RKO (cell line): ENCODE data around the gene GCK.

Source experiments
- DNase-seq: peaks from one replicate; pipeline ENCODE4 v3.0.0-alpha.2; 2016; ENCODE audit warnings: low spot score

GCK gene

GRCh38 chr7:44155191-44156185 lies 33.8 kb downstream of the GCK start:
- no peak for DNase-seq

DNA sequence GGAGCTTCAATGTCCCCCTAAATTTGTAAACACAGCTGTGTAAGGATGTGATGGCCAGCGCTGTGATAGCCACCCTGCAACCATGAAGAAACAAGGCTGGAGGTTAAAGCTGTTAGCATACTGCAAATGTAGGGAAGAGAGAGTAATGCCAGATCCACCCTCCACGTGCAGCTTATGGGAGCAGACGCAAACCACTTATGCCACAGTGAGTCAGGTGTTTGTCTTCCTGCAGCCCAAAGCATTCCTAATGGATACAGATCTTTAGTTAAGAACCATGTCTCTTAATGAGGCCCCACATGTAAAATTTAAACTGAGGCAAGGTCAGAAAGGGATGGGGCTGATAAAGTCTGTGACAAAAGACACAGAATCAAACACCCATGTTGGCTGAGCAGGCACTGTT lies 34.5 kb downstream of the GCK start:
- no peak for DNase-seq

- DNase-seq = no peak
These were observed 35.3 kb downstream of the GCK start for GRCh38 chr7:44153948-44154335.

DNA sequence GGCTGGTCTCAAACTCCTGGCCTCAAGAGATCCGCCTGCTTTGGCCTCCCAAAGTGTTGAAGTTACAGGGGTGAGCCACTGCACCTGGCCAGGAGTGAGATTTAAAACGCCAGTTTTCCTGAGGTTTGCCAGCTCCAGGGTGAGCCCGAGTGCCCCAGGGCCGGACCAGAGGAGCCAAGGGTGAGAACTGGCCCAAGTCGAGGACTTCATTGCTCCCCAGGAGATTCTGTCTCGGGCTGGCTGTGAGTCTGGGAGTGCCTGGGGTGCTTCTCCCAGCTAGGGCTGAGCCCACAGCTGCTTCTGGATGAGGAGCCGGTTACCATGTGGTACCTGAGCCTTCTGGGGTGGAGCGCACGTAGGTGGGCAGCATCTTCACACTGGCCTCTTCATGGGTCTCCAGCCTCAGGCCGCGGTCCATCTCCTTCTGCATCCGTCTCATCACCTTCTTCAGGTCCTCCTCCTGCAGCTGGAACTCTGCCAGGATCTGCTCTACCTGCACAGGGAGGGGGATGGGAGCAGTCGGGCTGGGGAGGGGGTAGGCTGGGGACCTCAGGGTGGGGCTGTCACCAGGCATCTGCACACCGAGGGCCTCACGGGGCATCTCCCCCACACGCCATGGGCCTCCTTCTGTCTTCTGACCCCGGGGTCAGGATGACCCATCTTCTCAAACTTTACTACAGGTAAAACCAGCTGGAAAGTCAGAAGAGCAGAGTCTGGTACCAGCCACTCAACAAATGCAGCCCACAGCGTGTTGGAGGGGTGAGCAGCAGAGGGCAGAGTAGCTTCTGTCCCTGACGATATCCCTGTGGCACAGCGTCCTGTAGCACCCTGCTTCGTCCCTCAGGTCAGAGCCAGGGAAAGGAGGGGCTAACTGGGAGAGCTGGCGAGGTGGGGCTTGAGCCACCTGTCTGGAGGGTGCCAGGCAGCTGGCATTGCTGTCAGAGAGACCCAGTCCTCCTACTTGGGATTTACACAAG lies 36.0 kb downstream of the GCK start:
- DNase-seq = no peak

DNA sequence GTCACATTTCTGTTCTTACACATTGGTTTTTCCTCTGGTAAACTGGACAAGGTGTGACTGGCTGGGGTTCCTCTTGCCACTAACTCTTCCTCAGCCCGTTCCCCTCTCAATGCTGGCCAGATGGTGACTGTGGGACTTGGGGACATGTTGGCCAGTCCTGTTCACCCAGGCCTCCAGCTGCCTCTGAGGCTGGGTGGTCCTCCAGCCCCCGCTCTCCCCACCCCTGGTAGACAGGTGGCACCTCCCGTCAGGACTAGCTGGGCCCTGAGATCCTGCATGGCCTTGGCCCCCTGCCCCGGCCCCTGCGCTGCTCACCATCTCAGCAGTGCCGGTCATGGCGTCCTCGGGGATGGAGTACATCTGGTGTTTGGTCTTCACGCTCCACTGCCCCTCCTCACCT lies 37.3 kb downstream of the GCK start:
- DNase-seq = no peak

- no peak for DNase-seq
These were observed 38.0 kb downstream of the GCK start for GRCh38 chr7:44150966-44151941.

DNA sequence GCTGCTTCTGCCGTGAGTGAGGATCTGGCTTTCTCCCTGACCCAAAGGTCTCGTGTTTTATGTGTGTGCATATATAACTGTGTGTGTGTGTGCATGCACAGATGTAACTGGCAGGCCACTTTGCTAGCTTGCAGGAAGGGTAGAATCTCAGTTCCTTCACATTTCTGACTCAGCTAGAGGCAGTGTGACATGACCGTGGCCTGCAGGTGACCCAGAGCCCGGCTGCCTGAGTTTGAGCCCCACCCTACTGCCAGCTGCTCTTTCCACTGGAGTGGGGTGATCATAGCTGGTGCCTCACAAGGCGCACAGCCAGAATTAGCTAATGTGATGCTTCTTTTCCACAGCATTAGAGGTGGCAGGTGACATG lies 38.8 kb downstream of the GCK start:
- DNase-seq = no peak

DNA sequence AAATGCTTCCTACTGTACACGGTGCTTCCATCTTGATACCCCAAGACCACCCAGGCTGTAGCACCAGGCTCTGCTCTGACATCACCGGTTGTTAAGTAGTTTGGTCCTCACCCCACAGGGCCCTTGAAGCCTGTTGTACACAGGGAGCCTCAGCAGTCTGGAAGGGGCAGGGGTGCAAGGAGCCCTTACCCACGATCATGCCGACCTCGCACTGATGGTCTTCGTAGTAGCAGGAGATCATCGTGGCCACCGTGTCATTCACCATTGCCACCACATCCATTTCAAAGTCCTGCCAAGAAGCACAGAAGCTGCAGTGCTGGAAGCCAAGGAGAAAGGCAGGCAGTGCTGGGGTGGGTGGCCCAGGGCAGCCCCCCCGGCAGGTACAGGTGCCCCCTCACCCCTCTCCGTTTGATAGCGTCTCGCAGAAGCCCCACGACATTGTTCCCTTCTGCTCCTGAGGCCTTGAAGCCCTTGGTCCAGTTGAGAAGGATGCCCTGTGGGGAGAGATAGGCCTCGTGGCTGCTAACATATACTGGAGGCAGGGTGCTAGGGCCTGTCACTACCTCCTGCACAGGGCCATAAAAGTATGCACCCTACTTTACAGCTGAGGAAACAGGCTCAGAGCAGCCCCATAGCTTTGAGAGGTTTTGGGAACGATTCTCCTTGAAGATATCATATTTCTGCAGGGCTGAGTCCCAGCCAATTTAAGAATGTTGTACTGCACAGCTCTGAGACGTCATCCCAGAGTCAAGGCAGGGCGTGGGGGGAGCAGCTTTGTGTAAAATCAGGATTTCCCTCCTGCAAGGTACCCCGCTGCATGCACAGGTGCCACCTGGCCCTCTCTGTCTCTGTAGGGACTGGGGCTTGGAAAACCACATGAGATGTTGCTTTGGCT lies 39.4 kb downstream of the GCK start:
- DNase-seq = no peak

GRCh38 chr7:44148961-44149536 lies 40.2 kb downstream of the GCK start:
- DNase-seq = no peak

GRCh38 chr7:44148166-44148565 lies 41.1 kb downstream of the GCK start:
- DNase-seq = no peak

DNA sequence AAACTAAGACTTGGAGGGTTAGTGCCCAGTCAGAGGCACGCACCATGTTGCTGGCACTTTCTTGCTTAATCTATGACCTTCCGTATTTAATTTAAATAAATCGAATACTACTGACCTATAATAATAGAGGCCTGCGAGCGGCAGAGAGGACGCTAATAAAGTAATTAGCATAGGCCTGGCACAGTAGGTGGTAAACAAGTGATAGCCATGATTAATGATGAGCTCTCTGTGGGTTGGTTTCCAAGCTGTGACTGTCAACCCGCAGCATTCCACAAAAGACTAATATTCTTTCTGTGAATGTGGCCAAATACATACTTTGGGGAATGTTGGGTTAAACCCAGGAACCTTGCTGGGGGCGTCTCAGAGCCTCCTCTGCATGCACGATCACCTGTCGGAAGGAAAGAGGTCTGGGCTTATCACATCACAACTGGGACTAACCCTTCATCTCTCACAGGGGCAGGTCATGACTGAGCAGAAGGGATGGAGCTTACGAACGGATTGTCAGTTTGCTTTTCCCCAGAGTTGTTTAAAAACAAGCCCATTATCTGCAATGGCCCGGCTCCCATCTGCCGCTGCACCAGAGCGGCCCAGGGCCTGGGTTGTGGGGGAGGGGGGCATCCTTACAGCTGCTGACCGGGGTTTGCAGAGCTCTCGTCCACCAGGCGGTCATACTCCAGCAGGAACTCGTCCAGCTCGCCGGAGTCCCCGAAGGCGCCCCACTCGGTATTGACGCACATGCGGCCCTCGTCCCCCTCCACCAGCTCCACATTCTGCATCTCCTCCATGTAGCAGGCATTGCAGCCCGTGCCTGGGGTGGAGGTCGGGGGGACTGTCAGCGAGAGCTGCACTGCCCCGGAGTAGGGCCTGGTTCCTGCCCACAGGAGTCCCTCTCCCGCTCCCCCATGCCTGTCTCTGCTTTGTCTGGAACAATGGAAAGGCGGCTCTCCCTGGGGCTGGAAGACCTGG lies 41.9 kb downstream of the GCK start:
- DNase-seq = no peak

DNA sequence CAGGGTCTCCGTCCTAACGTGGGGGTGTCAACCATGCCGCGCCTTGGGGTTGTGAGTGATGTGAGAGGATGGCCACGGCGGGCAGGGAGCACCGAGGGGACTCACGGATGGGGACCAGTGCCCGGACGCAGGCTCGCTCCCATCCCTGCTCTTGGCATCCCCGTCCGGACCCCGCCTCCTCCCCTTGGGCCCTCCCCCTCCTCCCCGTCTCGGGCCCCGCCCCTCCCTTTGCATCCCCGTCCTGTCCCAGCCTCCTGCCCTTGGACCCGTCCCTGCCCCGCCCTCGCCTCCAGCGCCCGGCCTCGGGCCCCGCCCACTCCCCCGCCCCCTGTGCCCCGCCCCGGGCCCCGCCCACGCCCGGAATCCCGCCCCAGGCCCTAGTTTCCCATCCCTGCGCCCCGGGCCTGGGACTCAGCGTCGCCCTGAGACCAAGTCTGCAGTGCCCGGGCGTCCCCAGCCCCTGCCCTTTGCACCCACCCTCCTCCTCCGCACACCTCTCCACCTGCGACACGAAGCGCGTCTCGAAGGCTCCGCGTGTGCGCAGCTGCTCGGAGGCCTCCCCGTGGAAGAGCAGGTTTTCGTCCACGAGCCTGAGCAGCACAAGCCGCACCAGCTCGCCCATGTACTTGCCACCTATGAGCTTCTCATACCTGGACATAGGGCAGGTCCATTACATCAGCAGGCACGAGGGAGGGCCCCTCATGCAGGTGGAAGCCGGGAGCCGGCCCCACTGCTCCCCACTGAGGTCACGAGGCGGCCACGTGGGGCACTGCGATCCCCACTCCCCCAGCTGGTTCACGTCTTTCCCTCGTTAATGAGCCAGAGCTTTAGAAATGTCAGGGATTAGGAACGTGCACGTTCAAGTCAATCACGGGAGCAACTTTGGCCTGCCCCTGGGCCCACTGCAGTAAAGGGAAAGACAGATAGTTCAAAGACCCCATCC lies 43.0 kb downstream of the GCK start:
- DNase-seq = no peak

DNA sequence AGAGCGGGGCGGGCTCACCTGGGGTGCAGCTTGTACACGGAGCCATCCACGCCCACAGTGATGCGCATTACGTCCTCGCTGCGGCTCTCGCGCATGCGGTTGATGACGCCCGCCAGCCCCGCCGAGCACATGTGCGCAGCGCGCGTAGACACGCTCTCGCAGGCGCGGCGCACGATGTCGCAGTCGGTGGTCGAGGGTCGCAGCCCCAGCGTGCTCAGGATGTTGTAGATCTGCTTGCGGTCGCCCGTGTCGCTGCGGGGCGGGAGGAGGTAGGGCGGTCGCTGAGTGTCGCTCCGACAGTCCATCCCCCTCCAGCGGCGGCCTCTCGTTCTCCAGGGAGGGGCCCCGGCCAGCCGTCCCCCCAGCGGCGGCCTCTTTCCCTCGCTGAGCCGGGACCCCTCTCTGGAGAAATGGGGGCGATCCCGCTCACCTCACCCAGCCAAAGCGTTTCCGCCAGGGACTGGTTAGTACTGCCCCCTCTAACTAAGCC lies 43.7 kb downstream of the GCK start:
- no peak for DNase-seq

DNA sequence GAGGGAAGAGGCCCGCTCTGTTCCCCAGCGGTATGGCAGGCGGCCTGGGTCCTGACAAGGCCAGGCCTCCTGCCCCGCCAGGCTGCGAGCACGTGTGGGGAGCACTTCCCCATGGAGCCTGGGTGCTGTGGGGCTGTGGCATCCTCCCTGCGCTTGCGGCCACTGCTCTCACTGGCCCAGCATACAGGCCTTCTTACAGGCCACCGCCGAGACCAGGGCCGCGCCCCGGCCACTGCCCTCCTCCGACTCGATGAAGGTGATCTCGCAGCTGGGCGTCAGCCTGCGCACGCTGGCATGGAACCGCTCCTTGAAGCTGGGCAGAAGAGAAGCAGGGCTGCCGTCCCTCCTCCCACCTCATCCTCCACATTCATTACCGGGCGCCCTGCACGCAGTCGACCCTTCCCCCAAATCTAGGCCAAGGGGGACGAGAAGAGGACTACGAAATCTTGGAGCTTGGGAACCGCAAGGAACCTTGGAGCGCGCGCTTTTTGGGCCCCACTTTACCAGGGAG lies 44.2 kb downstream of the GCK start:
- no peak for DNase-seq

DNA sequence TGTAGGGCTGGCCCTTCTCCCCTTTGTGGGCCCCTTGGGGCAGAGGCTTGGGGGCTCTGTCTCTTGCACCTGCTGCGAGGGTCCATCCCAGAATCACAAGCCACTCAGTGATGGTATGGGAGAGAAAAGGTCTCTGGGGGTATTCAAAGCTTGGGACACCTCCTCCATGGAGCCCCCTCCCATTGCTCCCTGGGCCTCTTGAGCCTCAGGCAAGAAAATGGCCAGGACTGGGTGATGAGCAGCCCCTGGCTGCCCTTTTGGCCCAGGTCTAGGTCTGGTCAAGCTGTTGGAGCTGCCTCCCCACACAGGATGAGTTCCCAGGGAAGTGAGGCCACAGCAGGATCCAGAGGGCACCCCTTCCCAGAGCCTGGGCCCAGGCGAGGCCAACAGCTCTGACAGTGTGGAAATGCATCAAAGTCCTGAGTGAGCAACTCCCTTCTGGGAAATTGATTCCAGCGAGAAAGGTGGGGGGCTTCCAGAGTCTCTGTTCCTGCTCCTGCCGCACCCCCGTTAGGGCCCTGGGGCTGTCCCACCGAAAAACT lies 44.7 kb downstream of the GCK start:
- DNase-seq = no peak

- DNase-seq = no peak
These were observed 45.5 kb downstream of the GCK start for GRCh38 chr7:44143646-44144250.

DNA sequence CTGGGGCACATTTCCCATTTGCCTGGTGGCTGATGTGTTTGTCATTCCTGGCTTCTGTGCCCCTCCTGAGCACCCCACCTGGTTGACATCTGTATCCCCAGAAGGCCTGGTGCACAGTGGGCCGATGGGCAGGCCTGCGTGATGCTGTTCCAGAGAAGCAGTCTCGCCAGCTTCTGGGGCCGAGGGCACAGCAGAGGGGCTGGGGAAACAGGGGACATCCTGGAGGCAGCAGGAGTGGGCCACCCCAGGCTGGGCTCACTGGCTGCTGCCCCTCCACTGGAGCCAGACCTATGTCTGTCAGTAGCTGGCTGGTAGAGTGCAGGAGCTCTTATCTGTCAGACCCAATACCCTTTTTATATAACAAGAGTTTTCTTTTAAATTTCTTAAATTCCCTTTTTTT lies 47.2 kb downstream of the GCK start:
- DNase-seq = no peak
